ENCODE data around the gene KIAA2012.

The KIAA2012 gene

GRCh38 chr2:202140522-202141252 lies 67.6 kb downstream of the KIAA2012 start:
- Histone ChIP-seq H3K4me3 (replicated peaks; ENCODE audit: insufficient read depth, low read length) (no peak overlapping the region), H3K27ac (replicated peaks) (no peak overlapping the region), H3K27me3 (ENCODE audit: insufficient read depth, poor library complexity, severe bottlenecking) (no peaks in the 10 kb centered on the region)
- no peak for DNase-seq (ENCODE audit: low read depth in 1 of 2, low spot score in 1 of 2)
- TF ChIP-seq GABPA (IDR thresholded peaks at IDR 0.05; ENCODE audit: low read depth) = no peak
- TF ChIP-seq, protein P1, sequence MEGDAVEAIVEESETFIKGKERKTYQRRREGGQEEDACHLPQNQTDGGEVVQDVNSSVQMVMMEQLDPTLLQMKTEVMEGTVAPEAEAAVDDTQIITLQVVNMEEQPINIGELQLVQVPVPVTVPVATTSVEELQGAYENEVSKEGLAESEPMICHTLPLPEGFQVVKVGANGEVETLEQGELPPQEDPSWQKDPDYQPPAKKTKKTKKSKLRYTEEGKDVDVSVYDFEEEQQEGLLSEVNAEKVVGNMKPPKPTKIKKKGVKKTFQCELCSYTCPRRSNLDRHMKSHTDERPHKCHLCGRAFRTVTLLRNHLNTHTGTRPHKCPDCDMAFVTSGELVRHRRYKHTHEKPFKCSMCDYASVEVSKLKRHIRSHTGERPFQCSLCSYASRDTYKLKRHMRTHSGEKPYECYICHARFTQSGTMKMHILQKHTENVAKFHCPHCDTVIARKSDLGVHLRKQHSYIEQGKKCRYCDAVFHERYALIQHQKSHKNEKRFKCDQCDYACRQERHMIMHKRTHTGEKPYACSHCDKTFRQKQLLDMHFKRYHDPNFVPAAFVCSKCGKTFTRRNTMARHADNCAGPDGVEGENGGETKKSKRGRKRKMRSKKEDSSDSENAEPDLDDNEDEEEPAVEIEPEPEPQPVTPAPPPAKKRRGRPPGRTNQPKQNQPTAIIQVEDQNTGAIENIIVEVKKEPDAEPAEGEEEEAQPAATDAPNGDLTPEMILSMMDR (IDR thresholded peaks at IDR 0.05; ENCODE audit: insufficient read depth, low read length) = no peak
- TF ChIP-seq POLR2AphosphoS5 (IDR thresholded peaks at IDR 0.05; ENCODE audit: low read depth) = no peak
- no peak for TF ChIP-seq REST (IDR thresholded peaks at IDR 0.05; ENCODE audit: insufficient replicate concordance, low read depth)
- TF ChIP-seq SPI1 (IDR thresholded peaks at IDR 0.05; ENCODE audit: borderline replicate concordance, low read depth) = no peak

- no peak for TF ChIP-seq POLR2AphosphoS5 (IDR thresholded peaks at IDR 0.05; ENCODE audit: low read depth)
- no peak for TF ChIP-seq GABPA (IDR thresholded peaks at IDR 0.05; ENCODE audit: low read depth)
- TF ChIP-seq REST (IDR thresholded peaks at IDR 0.05; ENCODE audit: insufficient replicate concordance, low read depth) = no peak
- no peak for TF ChIP-seq SPI1 (IDR thresholded peaks at IDR 0.05; ENCODE audit: borderline replicate concordance, low read depth)
- TF ChIP-seq, protein P1 (IDR thresholded peaks at IDR 0.05; ENCODE audit: insufficient read depth, low read length) = no peak
- Histone ChIP-seq H3K27ac (replicated peaks) (no peak overlapping the region), H3K4me3 (replicated peaks; ENCODE audit: insufficient read depth, low read length) (no peak overlapping the region), H3K27me3 (ENCODE audit: insufficient read depth, poor library complexity, severe bottlenecking) (no peaks in the 10 kb centered on the region)
- no peak for DNase-seq (ENCODE audit: low read depth in 1 of 2, low spot score in 1 of 2)
Measured at GRCh38 chr2:202141329-202141947, 68.4 kb downstream of the KIAA2012 start.

DNA sequence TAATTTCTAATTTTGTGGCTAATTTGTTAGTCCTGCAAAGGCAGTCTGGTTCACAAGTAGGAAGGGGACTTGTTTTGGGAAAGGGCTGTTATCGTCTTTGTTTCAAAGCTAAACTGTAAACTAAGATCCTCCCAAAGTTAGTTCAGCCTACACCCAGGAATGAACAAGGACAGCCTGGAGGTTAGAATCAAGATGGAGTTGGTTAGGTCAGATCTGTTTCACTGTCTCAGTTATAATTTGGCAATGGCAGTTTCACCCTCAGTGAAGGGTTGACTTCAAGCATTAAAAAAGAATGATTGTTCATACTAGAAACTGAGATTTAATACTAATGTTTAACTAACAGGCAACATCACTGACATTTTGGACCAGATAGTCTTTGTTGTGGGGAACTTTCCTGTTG lies 69.5 kb downstream of the KIAA2012 start:
- DNase-seq (ENCODE audit: low read depth in 1 of 2, low spot score in 1 of 2) = no peak
- H3K4me3 ChIP-seq (replicated peaks; ENCODE audit: insufficient read depth, low read length) = no peak overlapping the region
- TF ChIP-seq POLR2AphosphoS5 (IDR thresholded peaks at IDR 0.05; ENCODE audit: low read depth) (no peak), GABPA (IDR thresholded peaks at IDR 0.05; ENCODE audit: low read depth) (no peak), SPI1 (IDR thresholded peaks at IDR 0.05; ENCODE audit: borderline replicate concordance, low read depth) (no peak), REST (IDR thresholded peaks at IDR 0.05; ENCODE audit: insufficient replicate concordance, low read depth) (no peak)
- TF ChIP-seq, protein P1 (IDR thresholded peaks at IDR 0.05; ENCODE audit: insufficient read depth, low read length) = no peak

More for the DNA sequence above, 69.5 kb downstream of the KIAA2012 start:
- no peak overlapping the region for H3K27ac ChIP-seq (replicated peaks)
- H3K27me3 ChIP-seq (ENCODE audit: insufficient read depth, poor library complexity, severe bottlenecking) = no peaks in the 10 kb centered on the region

All from HL-60 (cell line).